K562 (cell line): ENCODE results near the gene NEMP1.
A peak's percentile ranks its signal among the peaks of the same experiment; 100 is the strongest.

Experiments used
- ADNP ChIP-seq: fragments of 200-800 bp; sonication (Bioruptor generic); IDR thresholded peaks from 2 replicates; pipeline ENCODE4 v1.6.1; 2016; ENCODE audit warnings: missing genetic modification characterization, missing compliant biosample characterization
- FOXK2 ChIP-seq, 2 experiments: fragments of 450-650 bp; IDR thresholded peaks in 1 of 2; conservative IDR thresholded peaks in 1 of 2; 2 replicates each; pipeline ENCODE4 v1.6.1; 2016; ENCODE audit warnings: low read depth in 2 of 2, mild to moderate bottlenecking in 1 of 2
- HDAC1 ChIP-seq, 2 experiments: fragments of 450-650 bp; IDR thresholded peaks; 2 replicates each; pipeline ENCODE4 v1.6.1; 2016 to 2017; ENCODE audit warnings: inconsistent platforms in 1 of 2, mild to moderate bottlenecking in 1 of 2, moderate library complexity in 1 of 2
- IRF9 ChIP-seq: fragments of 450-650 bp; IDR thresholded peaks from 2 replicates; pipeline ENCODE4 v1.6.1; 2016; ENCODE audit warnings: missing biosample characterization, missing genetic modification characterization
- MAZ ChIP-seq, 2 experiments: fragments of 450-650 bp in 1 of 2; sonication (generic) in 1 of 2; formaldehyde crosslinking; IDR thresholded peaks in 1 of 2; conservative IDR thresholded peaks in 1 of 2; 2 replicates each; pipeline versions ENCODE4 v1.4.0 to v1.5.0; 2020; ENCODE audit warnings: mild to moderate bottlenecking in 1 of 2, missing genetic modification reagents in 1 of 2
- MEF2A ChIP-seq: IDR thresholded peaks from 2 replicates; pipeline ENCODE4 v1.6.1; 2011; ENCODE audit warnings: low read depth, mild to moderate bottlenecking, low read length, moderate library complexity; ENCODE audit not compliant: control insufficient read depth
- NFE2L1 ChIP-seq: fragments of 450-650 bp; IDR thresholded peaks from 2 replicates; pipeline ENCODE4 v1.6.1; 2016; ENCODE audit warnings: missing genetic modification characterization, low read depth, mild to moderate bottlenecking, missing compliant biosample characterization, moderate library complexity, borderline replicate concordance
- POLR2AphosphoS5 ChIP-seq: IDR thresholded peaks from 2 replicates; pipeline ENCODE4 v1.6.1; 2011; ENCODE audit warnings: mild to moderate bottlenecking, low read depth, low read length, moderate library complexity; ENCODE audit not compliant: control insufficient read depth, insufficient read depth
- RAD21 ChIP-seq, 2 experiments: fragments of 250-450 bp in 1 of 2; fragments of 450-650 bp in 1 of 2; sonication (Bioruptor Pico) in 1 of 2; formaldehyde crosslinking in 1 of 2; IDR thresholded peaks in 1 of 2; conservative IDR thresholded peaks in 1 of 2; 2 replicates each; pipeline versions ENCODE4 v1.4.0 to v1.8.0; 2020 to 2022; ENCODE audit warnings: mild to moderate bottlenecking in 2 of 2, moderate library complexity in 1 of 2
- RAD51 ChIP-seq: fragments of 450-650 bp; IDR thresholded peaks from 2 replicates; pipeline ENCODE4 v1.7.1; 2016; ENCODE audit warnings: low read depth, mild to moderate bottlenecking, borderline replicate concordance
- SIN3A ChIP-seq, 2 experiments: fragments of 150-350 bp in 1 of 2; IDR thresholded peaks; 2 replicates each; pipeline ENCODE4 v1.6.1; 2011 to 2016; ENCODE audit warnings: borderline replicate concordance in 2 of 2, low read depth in 2 of 2, low read length in 2 of 2, mild to moderate bottlenecking in 2 of 2, moderate library complexity in 2 of 2; ENCODE audit not compliant: control insufficient read depth in 1 of 2
- YY1 ChIP-seq, 3 experiments: IDR thresholded peaks; 2 replicates each; pipeline ENCODE4 v1.6.1; 2011; ENCODE audit warnings: low read length in 2 of 3, mild to moderate bottlenecking in 2 of 3, moderate library complexity in 2 of 3, borderline replicate concordance in 1 of 3, control low read depth in 1 of 3, low read depth in 1 of 3; ENCODE audit not compliant: insufficient read depth in 3 of 3, insufficient replicate concordance in 2 of 3, control insufficient read depth in 1 of 3, insufficient read length in 1 of 3; ENCODE audit errors: extremely low read depth in 1 of 3
- ZNF274 ChIP-seq: IDR thresholded peaks from 2 replicates; pipeline ENCODE4 v1.6.1; 2011; ENCODE audit warnings: low read depth, mild to moderate bottlenecking, low read length, moderate library complexity, borderline replicate concordance

GRCh38 chr12:57087691-57088353, 9.2 kb upstream of the NEMP1 start:
- no peak for TF ChIP-seq NFE2L1 (tag)
- TF ChIP-seq MAZ (CRISPR knock-in tag; conservative IDR thresholded peaks at IDR 0.05 in 1 of 2, IDR thresholded peaks at IDR 0.05 in 1 of 2) = peak in 1 of 2 experiments; percentile 79; a peak in 2 of 4 replicates
- no peak for TF ChIP-seq IRF9 (tag)
- no peak for TF ChIP-seq ADNP (tag)
- peak; percentile 57; the same call in 1 of the 2 replicates for TF ChIP-seq POLR2AphosphoS5
- no peak for TF ChIP-seq RAD51
- no peak for TF ChIP-seq SIN3A (IDR thresholded peaks at IDR 0.05; ENCODE audit: borderline replicate concordance in 2 of 2, control insufficient read depth in 1 of 2, low read depth in 2 of 2, low read length in 2 of 2)
- TF ChIP-seq MEF2A = no peak
- peak in 2 of 3 experiments; percentile 7 to 32 for TF ChIP-seq YY1 (IDR thresholded peaks at IDR 0.05; ENCODE audit: borderline replicate concordance in 1 of 3, control insufficient read depth in 1 of 3, extremely low read depth in 1 of 3, insufficient read depth in 3 of 3, insufficient read length in 1 of 3, insufficient replicate concordance in 2 of 3, low read depth in 1 of 3, low read length in 2 of 3)
- TF ChIP-seq RAD21 (CRISPR knock-in tag; conservative IDR thresholded peaks at IDR 0.05 in 1 of 2, IDR thresholded peaks at IDR 0.05 in 1 of 2) = no peak
- no peak for TF ChIP-seq HDAC1 (IDR thresholded peaks at IDR 0.05)
- no peak for TF ChIP-seq ZNF274
- 0 out of 4 replicates have a peak, but pooled peaks of 1 of the 2 experiments have one; percentile 5 for TF ChIP-seq FOXK2 (conservative IDR thresholded peaks at IDR 0.05 in 1 of 2, IDR thresholded peaks at IDR 0.05 in 1 of 2; ENCODE audit: low read depth in 2 of 2)
